OCI-LY7 (cell line): ENCODE measurements around the gene EYA2.

Source experiments
- EZH2phosphoT487 ChIP-seq: fragments of 200-600 bp; sonication (generic); IDR thresholded peaks from 2 replicates; pipeline ENCODE4 v1.6.1; 2018; ENCODE audit warnings: low read depth, borderline replicate concordance, mild to moderate bottlenecking, mixed run types, antibody characterized with exemption, low read length, moderate library complexity, mixed read lengths
- TF ChIP-seq, protein P1 (sequence below): fragments of 200-600 bp; sonication (generic); conservative IDR thresholded peaks from 2 replicates; pipeline ENCODE4 v1.5.1; 2014; ENCODE audit warnings: mild to moderate bottlenecking, antibody characterized with exemption, low read length, moderate library complexity, mixed read lengths

DNA sequence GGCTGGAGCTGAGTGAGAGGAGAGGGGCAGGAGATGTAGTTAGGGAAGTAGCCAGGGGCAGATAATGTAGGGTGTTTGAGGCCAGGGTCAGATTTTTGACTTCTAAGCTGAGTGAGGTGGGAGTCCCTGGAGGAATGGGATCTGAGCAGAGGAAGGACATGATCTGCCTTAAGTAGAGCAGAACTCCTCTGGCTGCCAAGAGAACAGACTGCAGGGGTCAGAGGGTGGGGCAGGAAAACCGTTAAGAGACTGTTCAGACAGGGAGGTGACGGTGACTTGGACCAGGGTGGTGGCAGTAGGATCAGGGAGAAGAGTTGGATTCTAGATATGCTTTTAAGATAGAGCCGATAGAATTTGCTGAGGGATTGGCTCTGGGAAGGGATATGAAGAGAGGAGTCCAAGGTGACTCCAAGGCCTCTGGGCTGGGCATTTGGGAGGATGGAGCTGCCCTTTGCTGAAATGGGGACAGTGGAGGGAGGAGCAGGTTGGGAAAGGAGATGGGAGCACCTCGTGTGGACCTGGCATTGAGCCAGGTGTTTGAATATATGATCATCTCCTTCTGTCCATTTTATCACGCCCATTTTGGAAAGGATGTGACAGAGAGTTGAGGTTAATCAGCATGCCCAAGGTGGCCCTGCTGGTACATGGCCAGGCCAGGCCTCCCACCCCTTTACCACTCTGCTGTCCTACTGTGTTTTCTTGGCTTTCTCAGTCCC lies 18.8 kb downstream of the EYA2 start:
- TF ChIP-seq, protein P1, sequence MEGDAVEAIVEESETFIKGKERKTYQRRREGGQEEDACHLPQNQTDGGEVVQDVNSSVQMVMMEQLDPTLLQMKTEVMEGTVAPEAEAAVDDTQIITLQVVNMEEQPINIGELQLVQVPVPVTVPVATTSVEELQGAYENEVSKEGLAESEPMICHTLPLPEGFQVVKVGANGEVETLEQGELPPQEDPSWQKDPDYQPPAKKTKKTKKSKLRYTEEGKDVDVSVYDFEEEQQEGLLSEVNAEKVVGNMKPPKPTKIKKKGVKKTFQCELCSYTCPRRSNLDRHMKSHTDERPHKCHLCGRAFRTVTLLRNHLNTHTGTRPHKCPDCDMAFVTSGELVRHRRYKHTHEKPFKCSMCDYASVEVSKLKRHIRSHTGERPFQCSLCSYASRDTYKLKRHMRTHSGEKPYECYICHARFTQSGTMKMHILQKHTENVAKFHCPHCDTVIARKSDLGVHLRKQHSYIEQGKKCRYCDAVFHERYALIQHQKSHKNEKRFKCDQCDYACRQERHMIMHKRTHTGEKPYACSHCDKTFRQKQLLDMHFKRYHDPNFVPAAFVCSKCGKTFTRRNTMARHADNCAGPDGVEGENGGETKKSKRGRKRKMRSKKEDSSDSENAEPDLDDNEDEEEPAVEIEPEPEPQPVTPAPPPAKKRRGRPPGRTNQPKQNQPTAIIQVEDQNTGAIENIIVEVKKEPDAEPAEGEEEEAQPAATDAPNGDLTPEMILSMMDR: no peak
- TF ChIP-seq EZH2phosphoT487: no peak
